Measurements from ENCODE around the gene PLXNA4.

Gene PLXNA4

DNA sequence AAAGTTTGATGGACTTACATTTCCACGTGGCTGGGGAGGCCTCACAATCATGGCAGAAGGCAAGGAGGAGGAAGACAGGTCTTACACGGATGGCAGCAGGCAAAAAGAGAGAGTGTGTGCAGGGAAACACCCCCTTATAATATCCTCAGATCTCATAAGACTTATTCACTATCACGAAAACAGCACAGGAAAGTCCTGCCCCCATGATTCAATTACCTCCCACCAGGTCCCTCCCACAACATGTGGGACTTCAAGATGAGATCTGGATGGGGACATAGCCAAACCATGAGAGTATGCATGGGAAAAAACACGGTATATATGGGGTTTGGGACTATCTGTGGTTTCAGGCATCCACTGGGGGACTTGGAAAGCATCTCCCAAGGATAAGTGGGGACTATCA is 78.0 kb downstream of the PLXNA4 start:
- DNase-seq = no peak

DNA sequence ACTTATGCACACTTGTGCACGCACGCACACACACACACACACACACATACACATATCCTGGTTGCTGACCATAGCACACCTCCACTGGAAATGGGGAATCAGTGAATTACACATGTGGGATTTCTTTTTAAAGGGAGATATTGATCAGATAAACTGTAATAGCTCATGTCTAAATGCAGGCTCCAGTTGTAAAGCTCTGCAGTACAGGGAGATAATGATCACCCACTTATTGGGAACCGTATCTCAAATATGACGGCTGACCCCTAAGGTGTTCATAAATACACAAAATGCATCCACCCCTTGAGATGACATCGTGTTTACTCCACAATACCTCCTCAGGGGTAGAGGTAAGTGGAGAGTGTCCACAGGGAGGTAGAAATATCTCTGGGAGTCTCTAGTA is 79.2 kb downstream of the PLXNA4 start:
- DNase-seq = no peak

DNA sequence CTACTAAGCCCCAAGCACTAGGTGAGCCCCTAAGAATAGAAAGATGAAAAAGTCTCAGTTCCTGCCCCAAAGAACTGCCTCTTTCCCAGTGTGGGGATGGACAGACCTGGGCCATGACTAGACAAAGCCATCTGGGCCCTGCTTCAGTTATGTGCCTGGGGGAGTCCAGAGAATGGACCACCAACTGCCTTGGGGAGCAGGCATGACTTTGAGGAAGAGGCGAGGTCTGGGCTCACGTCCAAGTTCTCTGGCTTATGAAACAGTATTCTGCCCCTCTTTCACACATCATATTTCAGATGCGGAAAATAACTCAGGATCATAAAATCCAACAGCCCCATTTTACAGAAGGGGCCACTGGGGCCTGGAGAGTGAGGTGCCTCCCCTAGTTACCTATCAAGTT is 80.3 kb downstream of the PLXNA4 start:
- DNase-seq = no peak

DNA sequence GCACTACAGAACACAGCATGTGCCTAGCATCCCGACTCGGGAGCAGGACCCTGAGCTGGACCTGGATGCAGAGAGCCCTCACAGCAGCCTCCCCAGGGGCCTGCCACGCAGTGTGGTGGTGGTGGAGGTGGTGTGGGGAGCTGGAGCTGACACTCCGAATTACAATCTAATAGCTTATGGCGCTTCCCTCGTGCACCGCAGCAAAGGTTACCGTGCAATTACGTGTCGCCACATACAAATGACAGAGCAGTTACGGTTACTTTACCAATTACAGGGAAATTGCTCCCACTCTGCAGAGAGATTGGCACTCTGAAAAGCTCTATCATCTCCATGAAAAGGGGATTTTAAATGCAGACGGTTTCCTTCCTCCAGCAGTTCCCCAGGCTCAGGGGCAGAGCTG is 81.8 kb downstream of the PLXNA4 start:
- DNase-seq = no peak

- no peak for DNase-seq
Measured at GRCh38 chr7:132492823-132493445, 83.3 kb downstream of the PLXNA4 start.

DNA sequence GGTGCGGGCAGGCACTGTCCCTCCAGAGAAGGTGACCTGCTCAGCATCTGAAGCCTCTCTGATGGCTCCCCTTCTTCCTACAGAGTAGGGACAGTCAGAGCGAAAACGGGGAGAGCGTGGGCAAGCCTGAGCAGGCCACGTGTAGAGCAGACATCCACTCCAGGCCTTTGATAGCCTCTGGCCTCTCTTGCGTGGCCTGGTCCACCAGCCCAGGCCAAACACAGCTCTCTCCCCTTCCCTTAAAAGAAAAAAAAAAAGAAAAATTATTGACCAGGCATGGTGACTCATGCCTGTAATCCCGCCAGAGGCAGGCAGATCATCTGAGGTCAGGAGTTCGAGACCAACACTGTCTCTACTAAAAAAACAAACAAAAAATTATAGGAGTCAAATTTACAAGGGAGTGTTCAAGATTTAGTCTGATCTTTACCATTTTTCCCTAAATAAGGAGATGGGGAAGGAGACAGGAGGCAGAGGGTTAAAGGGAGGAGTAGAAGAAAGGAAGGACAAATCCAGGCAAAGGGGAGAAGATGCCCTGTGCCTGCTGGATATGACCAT is 84.8 kb downstream of the PLXNA4 start:
- DNase-seq = no peak

DNA sequence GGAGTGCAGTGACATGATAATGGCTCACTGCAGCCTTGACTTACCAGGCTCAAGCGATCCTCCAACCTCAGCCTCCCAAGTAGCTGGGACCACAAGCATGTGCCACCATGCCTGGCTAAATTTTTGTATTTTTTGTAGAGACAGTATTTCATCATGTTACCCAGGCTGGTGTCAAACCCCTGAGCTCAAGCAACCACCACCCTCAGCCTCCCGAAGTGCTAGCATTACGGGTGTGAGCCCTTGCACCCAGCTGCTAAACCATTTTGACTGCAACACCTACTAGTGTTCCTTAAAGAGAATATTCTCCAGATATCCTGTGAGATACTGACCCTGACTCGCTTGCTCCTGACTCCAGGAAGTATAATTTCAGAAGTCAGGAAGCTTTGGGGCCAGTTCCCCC is 85.8 kb downstream of the PLXNA4 start:
- DNase-seq = no peak

GRCh38 chr7:132489776-132490237 is 86.5 kb downstream of the PLXNA4 start:
- no peak for DNase-seq

DNA sequence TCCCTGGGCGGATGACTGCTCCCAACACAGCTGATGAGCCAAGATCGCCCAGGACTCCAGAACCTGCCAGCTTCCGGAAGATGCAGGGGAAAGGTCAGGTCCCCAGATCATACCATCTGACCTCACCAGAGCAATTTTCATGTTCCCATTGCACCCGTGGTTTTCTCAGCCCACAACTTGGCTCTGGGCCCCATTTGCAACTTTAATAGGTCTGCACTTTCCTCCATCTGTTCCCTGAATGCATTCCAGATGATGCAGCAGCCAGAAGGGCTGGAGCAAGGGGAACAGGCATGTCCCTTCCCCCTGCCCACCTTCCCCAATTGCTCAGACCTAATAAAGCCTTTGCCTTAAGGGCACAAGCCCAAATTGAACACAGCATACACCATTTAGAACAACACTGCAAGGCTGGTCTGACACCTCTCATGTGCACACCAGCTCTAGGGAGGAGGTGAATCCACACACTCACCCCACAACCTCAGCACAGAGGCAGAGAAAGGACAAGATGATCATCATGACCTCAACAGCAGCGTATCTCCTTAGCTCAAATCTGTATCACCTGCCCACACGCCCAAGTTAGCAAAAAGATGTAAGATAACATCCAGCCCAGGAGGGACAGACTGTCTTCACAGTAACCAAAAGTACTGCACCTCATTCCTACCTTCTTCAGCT is 87.5 kb downstream of the PLXNA4 start:
- DNase-seq = no peak

DNA sequence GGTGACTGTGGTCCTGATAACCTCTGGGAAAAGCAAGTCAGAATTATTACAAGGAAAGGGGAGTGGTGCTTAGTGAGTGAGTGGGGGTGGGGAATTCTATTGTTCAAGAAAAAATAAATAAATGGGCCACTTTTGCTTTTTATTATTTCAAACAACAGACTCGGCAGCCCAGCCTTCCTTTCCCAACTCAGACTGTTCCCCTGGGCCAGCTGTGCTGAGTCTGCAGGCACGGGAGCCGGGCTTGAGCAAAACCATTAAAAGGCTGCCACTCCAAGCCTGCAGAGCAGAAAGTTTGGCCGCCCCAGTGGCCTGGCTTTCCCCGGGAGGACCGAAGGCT is 90.0 kb downstream of the PLXNA4 start:
- DNase-seq = no peak

DNA sequence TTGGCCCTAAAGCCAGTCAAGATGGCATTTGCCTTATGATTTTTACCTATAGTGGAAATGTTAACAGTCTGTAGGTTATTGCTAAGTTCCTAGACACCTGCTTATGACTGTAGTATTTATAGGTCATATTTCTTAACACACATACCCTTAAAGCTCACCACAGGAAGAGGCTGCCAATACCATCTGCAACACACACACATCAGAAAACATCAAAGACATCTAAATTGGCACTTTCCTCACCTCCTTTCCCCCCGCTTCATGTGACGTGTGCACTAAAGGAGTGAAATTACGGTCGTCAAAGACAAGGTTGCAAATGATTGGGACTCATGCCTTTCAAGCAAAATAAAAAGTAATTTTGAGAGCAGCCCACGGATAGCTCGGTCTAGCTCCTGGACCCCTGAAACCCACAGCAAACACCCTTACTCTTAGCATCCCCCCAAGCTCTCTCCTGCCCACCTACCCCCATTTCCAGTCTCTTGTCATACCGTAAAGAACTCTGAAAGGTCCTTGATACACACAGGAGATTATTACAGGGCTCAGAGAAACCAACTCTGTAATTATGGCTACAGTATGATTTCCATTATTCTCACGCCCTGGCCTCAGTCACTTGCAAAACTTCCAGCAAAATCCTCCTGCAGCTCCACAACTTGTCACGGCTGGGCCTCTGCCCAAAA is 90.5 kb downstream of the PLXNA4 start:
- DNase-seq = no peak

DNA sequence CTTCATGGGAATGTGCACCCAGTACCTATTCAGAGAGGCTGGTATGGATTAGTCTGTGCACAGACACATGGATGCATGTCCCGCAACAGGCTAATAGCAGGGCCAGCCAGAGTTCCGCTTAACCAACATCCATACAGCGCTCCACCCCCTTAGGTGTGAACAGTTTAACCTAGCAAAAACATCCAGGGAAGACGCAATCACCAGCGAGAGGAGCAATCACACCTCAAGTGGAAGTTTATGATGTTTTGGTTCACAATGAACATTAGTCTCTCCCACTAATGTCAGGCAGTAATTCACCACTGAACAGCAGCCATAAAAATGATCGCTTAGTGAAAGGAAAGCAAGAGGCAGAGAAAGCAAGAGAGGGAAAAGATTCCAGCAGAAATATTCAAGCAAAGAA is 91.1 kb downstream of the PLXNA4 start:
- DNase-seq = no peak

- no peak for DNase-seq
Measured at GRCh38 chr7:132482866-132483265, 93.4 kb downstream of the PLXNA4 start.

- no peak for DNase-seq
Measured at GRCh38 chr7:132480534-132480933, 95.7 kb downstream of the PLXNA4 start.

DNA sequence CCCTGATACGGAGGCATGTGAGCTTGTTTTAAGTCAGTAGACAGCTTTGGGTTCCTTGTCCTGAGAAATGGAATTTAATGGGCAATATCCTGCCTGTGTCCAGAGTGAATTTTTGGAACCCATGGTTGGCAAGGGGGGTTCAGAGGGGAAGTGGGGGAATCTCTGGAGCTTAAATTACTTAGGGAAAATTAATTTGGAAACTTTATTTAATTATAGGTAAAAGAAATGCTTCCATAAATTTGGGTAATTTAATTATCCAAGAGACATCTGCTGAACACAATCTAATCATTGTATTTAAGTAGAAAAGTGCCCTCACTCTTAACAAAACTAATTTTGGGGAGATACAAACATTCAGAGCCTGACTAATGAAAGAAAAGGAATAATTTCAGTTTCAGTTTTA is 99.7 kb downstream of the PLXNA4 start:
- no peak for DNase-seq

DNA sequence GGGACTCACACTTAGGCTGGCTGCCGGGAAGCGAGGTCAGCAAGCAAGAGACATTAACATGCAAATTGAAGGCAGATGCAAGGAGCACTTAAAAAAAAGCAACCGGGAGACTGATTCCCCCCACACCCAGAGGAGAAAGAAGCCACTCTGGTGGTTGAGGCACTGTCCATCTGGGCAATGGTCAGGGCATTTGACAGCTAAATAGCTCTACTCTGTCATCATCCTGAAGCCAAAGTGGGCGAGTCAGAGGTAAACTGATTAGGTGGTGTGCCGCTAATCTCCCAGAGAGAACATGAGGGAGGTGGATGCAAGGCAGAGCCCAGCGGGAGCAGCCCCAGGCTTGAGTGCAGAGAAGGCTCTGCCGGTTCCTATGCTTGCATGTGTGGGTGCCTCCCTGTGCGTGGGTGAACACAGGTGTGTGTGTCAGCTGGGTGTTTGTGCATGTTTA is 100.6 kb downstream of the PLXNA4 start:
- DNase-seq = no peak

DNA sequence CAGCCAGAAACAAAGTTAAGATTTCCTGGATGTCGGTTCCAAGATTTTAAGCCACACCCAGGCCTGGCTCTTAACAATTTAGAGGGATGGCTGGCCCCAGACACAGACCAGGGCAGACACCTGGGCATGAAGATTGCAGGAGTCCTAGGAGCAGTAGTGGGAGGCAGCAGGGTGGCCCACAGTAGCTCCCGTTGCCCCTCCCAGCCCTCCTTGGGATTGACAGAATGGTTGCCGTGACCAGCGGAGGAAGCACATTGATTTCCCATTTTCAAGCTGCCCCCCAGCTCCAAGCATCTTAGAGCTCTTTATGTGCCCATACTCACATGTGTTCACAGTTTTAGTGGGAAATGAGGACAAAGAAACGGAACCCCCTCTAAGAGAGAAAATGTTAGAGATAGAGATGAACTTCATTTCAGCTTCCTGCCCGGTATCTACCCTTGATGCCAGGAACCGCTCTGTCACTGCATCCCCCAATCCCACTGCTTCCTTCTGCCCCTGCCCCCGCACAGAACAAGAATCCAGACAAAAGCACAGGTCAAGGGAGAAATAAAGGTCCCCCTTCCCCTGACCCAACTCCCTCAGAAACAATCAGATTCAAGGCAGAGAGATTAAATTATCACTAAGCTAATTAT is 101.1 kb downstream of the PLXNA4 start:
- no peak for DNase-seq

DNA sequence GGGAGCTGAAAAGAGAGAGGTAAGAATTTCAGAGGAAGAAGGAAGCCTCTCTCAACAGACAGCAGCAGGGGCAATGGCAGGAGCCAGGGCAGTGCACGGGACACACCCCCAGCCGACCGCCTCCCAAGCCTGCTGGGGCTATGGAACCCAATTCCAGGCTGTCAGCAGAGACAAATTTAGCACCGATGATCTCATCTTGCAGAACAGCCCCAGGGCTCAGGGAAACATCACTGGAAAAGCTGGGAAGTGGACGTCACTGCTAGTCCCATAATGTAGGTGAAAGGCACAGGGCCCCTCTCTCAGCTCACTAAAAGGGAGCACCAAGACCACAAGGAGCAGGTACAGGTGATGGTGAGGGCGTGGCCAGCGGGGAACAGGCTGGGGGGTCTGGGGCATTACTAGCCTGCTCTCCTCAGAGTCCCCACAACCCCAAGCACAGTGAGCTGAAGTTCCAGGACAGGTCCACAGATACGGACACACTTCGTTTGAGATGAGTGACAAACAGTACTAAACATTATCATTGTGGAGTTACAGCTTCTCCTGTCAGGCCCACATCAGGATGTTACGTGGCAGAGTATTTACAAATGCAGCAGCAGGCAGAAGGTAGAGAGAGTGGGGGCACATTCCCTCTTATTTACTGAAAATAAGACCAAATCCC is 103.7 kb downstream of the PLXNA4 start:
- peak; percentile 64 for DNase-seq

GRCh38 chr7:132471515-132471914 is 104.8 kb downstream of the PLXNA4 start:
- no peak for DNase-seq

GRCh38 chr7:132469681-132470080 is 106.6 kb downstream of the PLXNA4 start:
- no peak for DNase-seq

DNA sequence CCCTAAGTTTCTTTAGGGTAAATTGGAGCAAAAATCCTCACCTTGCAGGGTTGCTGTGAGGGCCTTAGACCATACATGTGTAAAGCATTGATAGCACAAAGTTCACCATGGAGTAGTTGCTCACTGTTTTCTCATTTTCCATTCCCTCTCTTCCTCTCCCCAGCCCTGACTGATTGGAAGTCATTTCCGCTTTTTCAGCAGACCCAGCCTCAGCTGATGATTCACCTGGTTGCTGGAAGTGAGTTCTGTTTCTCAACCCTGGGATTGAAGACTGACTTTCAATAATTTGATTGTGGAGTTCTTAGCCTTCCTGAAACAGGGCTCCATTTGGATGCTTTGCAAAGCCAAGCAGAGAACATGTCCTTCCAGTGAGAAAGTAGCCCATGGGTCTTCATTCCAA is 107.0 kb downstream of the PLXNA4 start:
- DNase-seq = no peak

DNA sequence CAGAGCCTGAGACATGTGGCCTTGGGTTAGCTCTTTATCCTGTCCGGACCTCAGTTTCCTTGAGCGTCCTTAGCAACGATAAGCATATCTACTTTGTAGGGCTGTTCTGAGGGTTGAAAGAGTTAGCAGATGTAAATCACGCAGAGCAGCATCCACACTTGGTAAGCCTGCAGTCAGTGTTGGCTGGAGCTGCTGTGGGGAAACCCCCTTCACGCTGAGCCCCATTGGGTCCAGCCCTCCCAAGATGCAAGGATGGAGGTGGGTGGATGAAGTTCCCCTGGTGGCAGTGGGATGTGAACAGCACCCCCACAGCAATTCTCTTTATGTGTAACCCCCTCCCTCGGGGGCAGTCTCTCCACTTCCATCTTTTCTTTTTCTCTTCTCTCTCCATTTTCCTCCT is 109.9 kb downstream of the PLXNA4 start:
- no peak for DNase-seq

DNA sequence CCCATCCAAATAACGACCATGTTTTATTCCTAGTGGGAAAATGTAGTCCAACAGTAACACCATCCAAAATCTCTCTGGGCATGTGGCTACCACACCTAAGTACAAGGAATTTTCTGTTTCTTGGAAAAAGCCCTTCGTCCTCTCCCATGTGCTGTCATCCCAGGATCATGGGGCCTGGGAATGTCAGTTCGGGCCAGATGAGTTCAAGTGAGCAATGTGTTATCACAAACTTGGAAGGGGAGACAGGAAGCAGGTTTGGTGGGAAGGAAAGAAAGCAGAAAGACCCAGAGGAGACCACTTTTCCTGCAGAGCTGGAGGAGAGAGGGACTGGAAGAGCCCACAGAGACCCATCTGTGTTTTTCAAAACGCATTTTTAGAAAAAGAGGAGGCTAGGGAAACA is 110.8 kb downstream of the PLXNA4 start:
- no peak for DNase-seq
